Stomach (tissue), 9 donors: Measurements from ENCODE around the gene TTN. TPM values are rescaled to one million over a fixed set of nuclear protein-coding genes. Genes with fewer than 3 reads are reported as not detected.

Experiments
- DNase-seq, 2 donors: peaks; one replicate each; pipeline versions ENCODE4 v3.0.0 to v3.0.0-alpha.2; 2013 to 2019
- H3K27ac ChIP-seq, 5 donors: fragments of 200-600 bp in 4 of 5; sonication (generic) in 4 of 5; one replicate each; pipeline ENCODE4 v1.5.1; 2013 to 2019; ENCODE audit warnings: mild to moderate bottlenecking in 1 of 5, moderate library complexity in 1 of 5
- H3K27me3 ChIP-seq, 3 donors: fragments of 200-600 bp; sonication (generic); one replicate each; pipeline ENCODE4 v1.5.1; 2017 to 2019; ENCODE audit warnings: mixed run types in 1 of 3
- H3K36me3 ChIP-seq, 4 donors: fragments of 200-600 bp; sonication (generic); 1 replicate in 3 of 4; 2 replicates in 1 of 4; pipeline ENCODE4 v1.5.1; 2016 to 2019
- H3K4me1 ChIP-seq, 4 donors: fragments of 200-600 bp; sonication (generic); one replicate each; pipeline ENCODE4 v1.5.1; 2016 to 2019
- H3K4me3 ChIP-seq, 4 donors: fragments of 200-600 bp; sonication (generic) in 3 of 4; one replicate each; pipeline ENCODE4 v1.5.1; 2016 to 2019; ENCODE audit warnings: mild to moderate bottlenecking in 1 of 4
- H3K9me3 ChIP-seq, 4 donors: fragments of 200-600 bp; sonication (generic); one replicate each; pipeline ENCODE4 v1.5.1; 2016 to 2019
- EP300 ChIP-seq: sonication (generic); formaldehyde crosslinking; IDR thresholded peaks from one replicate; pipeline ENCODE4 v1.6.1; 2017; ENCODE audit warnings: antibody characterized with exemption
- POLR2A ChIP-seq, 4 donors: fragments of 450-650 bp; IDR thresholded peaks; one replicate each; pipeline ENCODE4 v1.6.1; 2016; ENCODE audit warnings: antibody characterized with exemption in 4 of 4, control low read depth in 2 of 4, mild to moderate bottlenecking in 1 of 4, moderate library complexity in 1 of 4
- POLR2AphosphoS5 ChIP-seq, 3 donors: sonication (generic); formaldehyde crosslinking; IDR thresholded peaks; one replicate each; pipeline ENCODE4 v1.6.1; 2016; ENCODE audit warnings: antibody characterized with exemption in 3 of 3
- WGBS, 5 donors: extraction: QIAGEN DNeasy Blood & Tissue Kit in 3 of 5; methylation state at CpG; one replicate each; pipeline versions ENCODE4 v1.1.5 to v1.1.7; 2013 to 2018; 5-methylcytosine and 5-hydroxymethylcytosine counted together
- intact Hi-C: fragments of 100-400 bp; cut with DNase I; formaldehyde crosslinking; loops from one replicate; pipeline ENCODE4 v1.15.1; 2023; ENCODE audit warnings: low total_unique reads
- polyA plus RNA-seq, 3 donors: library from polyadenylated mRNA; stranded (reverse); fragments of 200-250 nt; gene quantifications; one replicate each; pipeline ENCODE4 v1.2.3, GENCODE V29; 2013
- total RNA-seq, 5 donors: library from RNA; depleted of rRNA; stranded (reverse); fragments of >200 nt; gene quantifications; one replicate each; pipeline versions ENCODE4 v1.1.0 to v1.2.3, GENCODE V29; 2014 to 2016
- TF ChIP-seq, protein P1 (sequence below), 7 experiments: fragments of 450-650 bp in 4 of 7; fragments of 200-600 bp in 3 of 7; sonication (generic) in 3 of 7; IDR thresholded peaks; one replicate each; pipeline ENCODE4 v1.5.1; 2016 to 2019; ENCODE audit warnings: antibody characterized with exemption in 7 of 7, control low read depth in 2 of 7, mild to moderate bottlenecking in 1 of 7
- donor health status: healthy with polysubstance abuse.
- donor health status: Bipolar disorder and iron deficiency.
- donor health status: healthy.

Gene TTN
- total and polyA plus RNA-seq, 8 donors = 0.03 to 12.8 (median 2.2) TPM

- Histone ChIP-seq H3K9me3 (no peaks in the 10 kb centered on the region), H3K36me3 (no peaks in the 10 kb centered on the region), H3K4me3 (no peak overlapping the region), H3K4me1 (no peaks in the 10 kb centered on the region), H3K27ac (no peak overlapping the region), H3K27me3 (no peaks in the 10 kb centered on the region)
- DNase-seq = no peak
- TF ChIP-seq POLR2AphosphoS5 (IDR thresholded peaks at IDR 0.05) = no peak
- no peak for TF ChIP-seq EP300
- TF ChIP-seq, protein P1, sequence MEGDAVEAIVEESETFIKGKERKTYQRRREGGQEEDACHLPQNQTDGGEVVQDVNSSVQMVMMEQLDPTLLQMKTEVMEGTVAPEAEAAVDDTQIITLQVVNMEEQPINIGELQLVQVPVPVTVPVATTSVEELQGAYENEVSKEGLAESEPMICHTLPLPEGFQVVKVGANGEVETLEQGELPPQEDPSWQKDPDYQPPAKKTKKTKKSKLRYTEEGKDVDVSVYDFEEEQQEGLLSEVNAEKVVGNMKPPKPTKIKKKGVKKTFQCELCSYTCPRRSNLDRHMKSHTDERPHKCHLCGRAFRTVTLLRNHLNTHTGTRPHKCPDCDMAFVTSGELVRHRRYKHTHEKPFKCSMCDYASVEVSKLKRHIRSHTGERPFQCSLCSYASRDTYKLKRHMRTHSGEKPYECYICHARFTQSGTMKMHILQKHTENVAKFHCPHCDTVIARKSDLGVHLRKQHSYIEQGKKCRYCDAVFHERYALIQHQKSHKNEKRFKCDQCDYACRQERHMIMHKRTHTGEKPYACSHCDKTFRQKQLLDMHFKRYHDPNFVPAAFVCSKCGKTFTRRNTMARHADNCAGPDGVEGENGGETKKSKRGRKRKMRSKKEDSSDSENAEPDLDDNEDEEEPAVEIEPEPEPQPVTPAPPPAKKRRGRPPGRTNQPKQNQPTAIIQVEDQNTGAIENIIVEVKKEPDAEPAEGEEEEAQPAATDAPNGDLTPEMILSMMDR (IDR thresholded peaks at IDR 0.05) = no peak
- no peak for TF ChIP-seq POLR2A (IDR thresholded peaks at IDR 0.05)
- intact Hi-C loops = no loop called here
- 0 to 82% (median 54%) methylated on average over 1 of the region's 1 CpG for WGBS, 5 donors
These were observed 18.0 kb upstream of the TTN start for GRCh38 chr2:178825183-178825582.

GRCh38 chr2:178824181-178824580 lies 17.0 kb upstream of the TTN start:
- no peak overlapping the region for H3K27ac ChIP-seq
- 81 to 97% (median 96%) methylated on average over 7 of the region's 7 CpGs for WGBS, 5 donors
- no peak overlapping the region for H3K4me3 ChIP-seq
- DNase-seq = no peak
- H3K27me3 ChIP-seq = no peaks in the 10 kb centered on the region
- H3K36me3 ChIP-seq = no peaks in the 10 kb centered on the region
- intact Hi-C loops = no loop called here
- no peaks in the 10 kb centered on the region for H3K9me3 ChIP-seq
- TF ChIP-seq EP300 = no peak
- no peak for TF ChIP-seq POLR2AphosphoS5 (IDR thresholded peaks at IDR 0.05)
- peaks cover 0 to 5% (median 0%) of the 10 kb centered on the region in 4 donors for H3K4me1 ChIP-seq

GRCh38 chr2:178819992-178820391 lies 12.8 kb upstream of the TTN start:
- Histone ChIP-seq H3K4me3 (no peak overlapping the region), H3K9me3 (no peaks in the 10 kb centered on the region), H3K27me3 (no peaks in the 10 kb centered on the region), H3K36me3 (no peaks in the 10 kb centered on the region), H3K4me1 (peaks cover 0 to 5% (median 0%) of the 10 kb centered on the region in 4 donors), H3K27ac (no peak overlapping the region)
- TF ChIP-seq EP300 (no peak), POLR2AphosphoS5 (IDR thresholded peaks at IDR 0.05) (no peak), POLR2A (IDR thresholded peaks at IDR 0.05) (no peak)
- TF ChIP-seq, protein P1 (IDR thresholded peaks at IDR 0.05) = no peak
- DNase-seq = peak in 1 of 2 donors; percentile 12
- intact Hi-C loops = no loop called here
- 21 to 31% (median 29%) methylated on average over 4 of the region's 4 CpGs for WGBS, 5 donors

- Histone ChIP-seq H3K27me3 (no peaks in the 10 kb centered on the region), H3K9me3 (no peaks in the 10 kb centered on the region), H3K36me3 (no peaks in the 10 kb centered on the region), H3K4me3 (no peak overlapping the region), H3K4me1 (peaks cover 0 to 5% (median 0%) of the 10 kb centered on the region in 4 donors), H3K27ac (no peak overlapping the region)
- no peak for DNase-seq
- TF ChIP-seq, protein P1 (IDR thresholded peaks at IDR 0.05) = no peak
- TF ChIP-seq EP300 (no peak), POLR2A (IDR thresholded peaks at IDR 0.05) (no peak), POLR2AphosphoS5 (IDR thresholded peaks at IDR 0.05) (no peak)
- intact Hi-C loops = no loop called here
- 84 to 98% (median 94%) methylated on average over 1 of the region's 1 CpG for WGBS, 5 donors
These were observed 12.1 kb upstream of the TTN start for GRCh38 chr2:178819147-178819875.

- H3K36me3 ChIP-seq = no peaks in the 10 kb centered on the region
- TF ChIP-seq, protein P1 (IDR thresholded peaks at IDR 0.05) = no peak
- TF ChIP-seq POLR2A (IDR thresholded peaks at IDR 0.05) (no peak), POLR2AphosphoS5 (IDR thresholded peaks at IDR 0.05) (no peak), EP300 (no peak)
- no peak overlapping the region for H3K4me3 ChIP-seq
- H3K27me3 ChIP-seq = no peaks in the 10 kb centered on the region
- no peaks in the 10 kb centered on the region for H3K9me3 ChIP-seq
- H3K27ac ChIP-seq = no peak overlapping the region
- WGBS, 5 donors = 75 to 86% (median 81%) methylated on average over 2 of the region's 2 CpGs
- DNase-seq = no peak
- intact Hi-C loops = no loop called here
- peaks cover 0 to 9% (median 2%) of the 10 kb centered on the region in 4 donors for H3K4me1 ChIP-seq
These were observed 4.7 kb upstream of the TTN start for GRCh38 chr2:178811901-178812300.
